Common myeloid progenitor, CD34-positive (primary cell): ENCODE data around the gene PTPRA.

Experiments
- CTCF ChIA-PET: fragments of 350-600 bp; sonication (Branson Sonifier 250); formaldehyde crosslinking; loops from one replicate; lab custom pipeline; 2021; ENCODE audit warnings: antibody characterized with exemption; lab: Charles Lee
- POLR2A ChIA-PET: fragments of 350-600 bp; sonication (Branson Sonifier 250); formaldehyde crosslinking; loops from one replicate; lab custom pipeline; 2021; ENCODE audit warnings: antibody characterized with exemption; lab: Charles Lee
- DNase-seq, 3 donors: peaks; one replicate each; pipeline versions ENCODE4 v3.0.0 to v3.0.0-alpha.2; 2013
- H3K27ac ChIP-seq, 2 experiments: 1 replicate in 1 of 2; 2 replicates in 1 of 2; pipeline ENCODE4 v1.7.0; 2013; ENCODE audit warnings: inconsistent platforms in 2 of 2, low read length in 2 of 2, mild to moderate bottlenecking in 2 of 2, low read depth in 1 of 2, moderate library complexity in 1 of 2; ENCODE audit not compliant: severe bottlenecking in 2 of 2, insufficient read depth in 1 of 2, poor library complexity in 1 of 2
- H3K27me3 ChIP-seq, 5 experiments: replicated peaks in 2 of 5; 1 replicate in 3 of 5; 2 replicates in 2 of 5; pipeline versions ENCODE4 v1.6.1 to v1.7.0; 2013; ENCODE audit warnings: low read length in 4 of 5, mild to moderate bottlenecking in 2 of 5, moderate library complexity in 2 of 5, inconsistent platforms in 1 of 5; ENCODE audit not compliant: insufficient read depth in 5 of 5, control insufficient read depth in 4 of 5
- H3K36me3 ChIP-seq, 4 experiments: 1 replicate in 2 of 4; 2 replicates in 2 of 4; pipeline versions ENCODE4 v1.6.1 to v1.7.0; 2013; ENCODE audit warnings: low read length in 3 of 4, control low read depth in 1 of 4, mild to moderate bottlenecking in 1 of 4; ENCODE audit not compliant: control insufficient read depth in 4 of 4, insufficient read depth in 4 of 4
- H3K4me1 ChIP-seq, 4 experiments: 1 replicate in 3 of 4; 2 replicates in 1 of 4; pipeline versions ENCODE4 v1.6.1 to v1.7.1; 2013; ENCODE audit warnings: low read length in 3 of 4, mild to moderate bottlenecking in 3 of 4, control low read depth in 1 of 4, inconsistent platforms in 1 of 4, moderate library complexity in 1 of 4; ENCODE audit not compliant: control insufficient read depth in 4 of 4, insufficient read depth in 4 of 4; ENCODE audit errors: control extremely low read depth in 1 of 4
- H3K4me3 ChIP-seq, 7 experiments: 1 replicate in 4 of 7; 2 replicates in 3 of 7; pipeline versions ENCODE4 v1.5.1 to v1.7.0; 2013; ENCODE audit warnings: mild to moderate bottlenecking in 7 of 7, low read length in 6 of 7, moderate library complexity in 6 of 7, inconsistent platforms in 2 of 7, low read depth in 2 of 7, control low read depth in 1 of 7; ENCODE audit not compliant: insufficient read depth in 4 of 7, control insufficient read depth in 1 of 7; ENCODE audit errors: extremely low read depth in 1 of 7
- H3K9me3 ChIP-seq, 5 experiments: 1 replicate in 4 of 5; 2 replicates in 1 of 5; pipeline versions ENCODE4 v1.6.1 to v1.7.1; 2013; ENCODE audit warnings: low read length in 4 of 5, mild to moderate bottlenecking in 2 of 5, inconsistent platforms in 1 of 5, low read depth in 1 of 5, moderate library complexity in 1 of 5; ENCODE audit not compliant: control insufficient read depth in 4 of 5, insufficient read depth in 2 of 5; ENCODE audit errors: control extremely low read depth in 1 of 5
- WGBS: methylation state at CpG from one replicate; pipeline ENCODE4 v1.1.5; 2013; ENCODE audit not compliant: insufficient coverage; 5-methylcytosine and 5-hydroxymethylcytosine counted together

The PTPRA gene

DNA sequence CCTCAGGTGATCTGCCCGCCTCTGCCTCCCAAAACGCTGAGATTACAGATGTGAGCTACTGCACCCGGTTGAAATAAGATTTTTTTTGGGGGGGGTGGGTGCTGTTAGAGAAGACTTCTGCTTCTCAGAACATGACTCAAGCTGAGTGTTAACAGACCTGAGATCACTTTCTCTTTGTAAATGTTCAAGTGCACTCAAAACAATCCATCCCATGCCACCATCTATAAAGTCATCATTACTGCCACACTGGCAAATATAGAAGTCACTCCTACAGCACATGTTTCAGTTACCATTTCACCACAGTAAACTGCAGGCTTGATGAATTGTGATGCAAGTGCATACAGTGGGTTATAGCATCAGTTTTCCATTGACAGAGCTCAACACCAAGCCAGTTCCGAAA, 23.8 kb upstream of the PTPRA start:
- peak in 2 of 3 donors; percentile 21 to 25 for DNase-seq
- CTCF ChIA-PET: interaction anchor here (1.0 to 3.7 kb wide), 8 partner anchors 9 to 135 kb away, joined by 3 to 14 read pairs (median 6); partner anchors contain the start of genes PCED1A and VPS16

DNA sequence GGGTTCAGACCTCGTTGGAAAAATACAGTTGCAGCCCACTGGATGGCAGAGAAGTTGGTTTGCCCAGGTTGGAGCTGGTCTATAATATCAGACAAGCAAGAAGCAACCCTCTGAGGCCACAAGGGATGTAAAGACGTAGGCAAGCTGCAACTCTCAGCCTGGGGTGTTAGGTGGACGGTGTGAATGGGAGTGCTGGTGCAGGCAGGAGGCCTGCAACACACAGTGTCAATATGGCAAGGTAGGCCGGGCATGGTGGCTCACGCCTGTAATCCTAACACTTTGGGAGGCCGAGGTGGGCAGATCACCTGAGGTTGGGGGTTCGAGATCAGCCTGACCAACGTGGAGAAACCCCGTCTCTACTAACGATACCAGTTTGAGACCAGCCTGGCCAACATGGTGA, 22.2 kb upstream of the PTPRA start:
- ChIA-PET CTCF (interaction anchor here (0.7 to 6.6 kb wide), 19 partner anchors 11 to 164 kb away, joined by 3 to 47 read pairs (median 4); partner anchors contain the start of genes PCED1A and VPS16), POLR2A (interaction anchor here (1.1 kb wide), 1 partner anchor 50 kb away, joined by 3 read pairs; no protein-coding TSS in a partner anchor)
- H3K4me3 ChIP-seq: no peak overlapping the region
- peaks cover 5 to 17% (median 13%) of the 10 kb centered on the region in 4 experiments for H3K4me1 ChIP-seq
- H3K27me3 ChIP-seq: no peaks in the 10 kb centered on the region
- peaks cover 0 to 8% (median 0%) of the 10 kb centered on the region in 4 experiments for H3K36me3 ChIP-seq
- H3K27ac ChIP-seq: no peak overlapping the region
- DNase-seq: peak in 2 of 3 donors; percentile 18 to 30
- WGBS: 94% methylated on average over 6 of the region's 10 CpGs
- H3K9me3 ChIP-seq: no peaks in the 10 kb centered on the region

More for the DNA sequence above, 23.8 kb upstream of the PTPRA start:
- H3K4me3 ChIP-seq: no peak overlapping the region
- H3K27ac ChIP-seq: no peak overlapping the region
- POLR2A ChIA-PET: no interaction called here
- no peaks in the 10 kb centered on the region for H3K9me3 ChIP-seq
- H3K27me3 ChIP-seq: no peaks in the 10 kb centered on the region
- H3K4me1 ChIP-seq: peaks cover 5 to 17% (median 13%) of the 10 kb centered on the region in 4 experiments
- 100% methylated on average over 1 of the region's 4 CpGs for WGBS
- H3K36me3 ChIP-seq: peaks cover 0 to 10% (median 2%) of the 10 kb centered on the region in 4 experiments

DNA sequence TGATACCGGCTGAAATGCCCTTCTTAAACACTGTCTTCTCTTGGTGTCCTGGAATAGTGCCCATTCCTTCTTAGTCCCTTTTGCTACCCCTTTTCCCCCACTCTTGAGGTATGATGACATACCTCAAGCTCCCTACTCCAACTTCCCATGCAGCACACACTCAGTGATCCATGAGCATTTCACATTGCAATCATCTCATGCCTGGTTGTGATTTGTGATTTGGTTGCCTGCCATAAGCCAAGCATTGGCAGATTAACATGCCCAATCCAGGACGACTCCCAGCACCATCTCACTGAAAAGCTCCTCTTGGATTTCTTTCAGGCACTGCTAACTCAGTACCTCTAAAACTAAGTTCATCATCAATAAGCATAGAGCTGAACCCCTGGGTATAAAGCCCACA, 14.7 kb upstream of the PTPRA start:
- 100% methylated on average over 2 of the region's 2 CpGs for WGBS
- H3K27me3 ChIP-seq: no peaks in the 10 kb centered on the region
- no peak overlapping the region for H3K27ac ChIP-seq
- no peaks in the 10 kb centered on the region for H3K9me3 ChIP-seq
- CTCF ChIA-PET: interaction anchor here (1.2 to 1.7 kb wide), 4 partner anchors 103 to 171 kb away, joined by 3 to 4 read pairs (median 3); no protein-coding TSS in a partner anchor
- DNase-seq: no peak
- POLR2A ChIA-PET: no interaction called here
- H3K4me3 ChIP-seq: no peak overlapping the region
- H3K36me3 ChIP-seq: peaks cover 3 to 36% (median 21%) of the 10 kb centered on the region in 4 experiments
- peaks cover 0 to 10% (median 0%) of the 10 kb centered on the region in 4 experiments for H3K4me1 ChIP-seq

DNA sequence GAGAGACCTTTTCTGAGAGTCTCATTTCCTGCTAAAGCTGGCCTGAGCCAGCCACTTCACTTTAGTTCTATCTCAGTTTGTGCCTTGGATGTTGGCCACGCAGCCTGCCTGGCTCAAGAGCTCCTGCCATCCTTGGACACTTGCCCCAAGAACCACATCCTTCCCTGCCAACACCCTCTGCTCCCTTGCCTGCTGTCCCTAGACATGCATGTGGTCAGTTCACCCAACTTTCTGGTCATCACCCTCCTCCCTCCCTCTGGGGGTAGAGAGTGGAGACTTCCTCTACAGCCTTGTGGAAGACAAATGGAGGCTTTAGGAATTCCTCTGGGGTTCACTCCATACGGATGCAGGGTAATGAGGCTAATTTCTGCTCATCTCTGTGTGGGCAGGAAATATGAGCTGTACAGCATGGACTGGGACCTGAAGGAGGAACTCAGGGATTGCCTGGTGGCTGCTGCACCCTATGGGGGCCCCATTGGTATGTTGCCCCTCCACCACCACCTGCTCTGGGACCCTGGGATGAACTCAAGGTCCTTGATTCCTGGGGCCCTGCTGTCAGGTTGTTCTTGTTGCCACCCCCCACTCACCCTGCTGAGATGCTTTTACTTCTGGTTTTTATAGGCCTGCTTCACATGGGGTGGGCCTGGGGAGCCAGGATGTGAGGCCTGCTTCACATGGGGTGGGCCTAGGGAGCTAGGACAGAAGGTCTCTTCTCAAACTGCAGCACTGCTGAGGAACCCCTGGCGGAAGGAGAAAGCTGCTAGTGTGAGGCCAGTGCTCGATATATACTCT, 13.8 kb upstream of the PTPRA start:
- no peak overlapping the region for H3K4me3 ChIP-seq
- H3K4me1 ChIP-seq: peaks cover 0 to 10% (median 0%) of the 10 kb centered on the region in 4 experiments
- DNase-seq: no peak
- ChIA-PET POLR2A (interaction anchor here (0.6 to 1.0 kb wide), 2 partner anchors 36 to 207 kb away, joined by 3 read pairs; partner anchors contain the start of gene NOP56), CTCF (interaction anchor here (1.1 to 2.0 kb wide), 6 partner anchors 55 to 172 kb away, joined by 3 to 4 read pairs (median 3); no protein-coding TSS in a partner anchor)
- H3K36me3 ChIP-seq: peaks cover 3 to 44% (median 25%) of the 10 kb centered on the region in 4 experiments
- WGBS: 97% methylated on average over 4 of the region's 4 CpGs
- no peak overlapping the region for H3K27ac ChIP-seq
- H3K27me3 ChIP-seq: no peaks in the 10 kb centered on the region
- no peaks in the 10 kb centered on the region for H3K9me3 ChIP-seq

DNA sequence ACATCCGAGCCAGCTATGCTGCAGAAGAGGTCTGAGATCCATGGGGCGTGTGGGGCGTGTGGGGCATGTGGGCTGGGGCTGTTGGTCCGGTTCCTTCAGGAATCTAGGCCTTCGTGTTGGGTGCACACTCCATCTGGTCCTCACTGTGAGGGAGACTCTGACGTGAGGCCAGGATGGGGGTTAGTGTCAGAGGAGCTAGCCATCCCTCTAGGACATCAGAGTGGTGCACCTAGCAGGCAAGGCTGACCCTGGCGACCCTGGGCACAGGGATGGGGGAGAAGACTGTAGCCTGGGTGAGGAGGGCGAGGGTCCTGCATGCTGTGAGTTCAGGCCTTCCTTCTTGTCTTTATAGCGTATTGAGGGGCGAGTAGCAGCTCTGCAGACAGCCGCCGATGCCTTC, 8.7 kb upstream of the PTPRA start:
- Histone ChIP-seq H3K36me3 (peaks cover 3 to 62% (median 36%) of the 10 kb centered on the region in 4 experiments), H3K27me3 (no peaks in the 10 kb centered on the region), H3K4me1 (peaks cover 0 to 31% (median 25%) of the 10 kb centered on the region in 4 experiments), H3K4me3 (no peak overlapping the region), H3K27ac (no peak overlapping the region), H3K9me3 (no peaks in the 10 kb centered on the region)
- 99% methylated on average over 11 of the region's 12 CpGs for WGBS
- POLR2A ChIA-PET: interaction anchor here (0.6 kb wide), 1 partner anchor 74 kb away, joined by 4 read pairs; no protein-coding TSS in a partner anchor
- no peak for DNase-seq
- CTCF ChIA-PET: interaction anchor here (0.8 to 3.9 kb wide), 13 partner anchors 11 to 176 kb away, joined by 3 to 18 read pairs (median 3); no protein-coding TSS in a partner anchor

DNA sequence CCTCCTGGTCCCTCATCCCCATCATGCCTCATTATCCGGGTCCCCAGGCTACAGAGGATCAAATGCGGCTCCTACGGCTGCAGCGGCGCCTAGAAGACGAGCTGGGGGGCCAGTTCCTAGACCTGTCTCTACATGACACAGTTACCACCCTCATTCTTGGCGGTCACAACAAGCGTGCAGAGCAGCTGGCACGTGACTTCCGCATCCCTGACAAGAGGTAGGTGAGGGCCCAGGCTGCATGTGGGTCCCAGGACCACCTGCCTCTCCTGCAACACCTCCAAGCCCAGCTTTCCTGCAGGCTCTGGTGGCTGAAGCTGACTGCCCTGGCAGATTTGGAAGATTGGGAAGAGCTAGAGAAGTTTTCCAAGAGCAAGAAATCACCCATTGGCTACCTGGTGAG, 8.2 kb upstream of the PTPRA start:
- Histone ChIP-seq H3K4me3 (no peak overlapping the region), H3K36me3 (peaks cover 3 to 59% (median 36%) of the 10 kb centered on the region in 4 experiments), H3K27me3 (no peaks in the 10 kb centered on the region), H3K27ac (no peak overlapping the region), H3K9me3 (no peaks in the 10 kb centered on the region), H3K4me1 (peaks cover 0 to 30% (median 25%) of the 10 kb centered on the region in 4 experiments)
- no peak for DNase-seq
- WGBS: 98% methylated on average over 9 of the region's 10 CpGs
- ChIA-PET POLR2A (interaction anchor here (0.6 kb wide), 1 partner anchor 75 kb away, joined by 4 read pairs; no protein-coding TSS in a partner anchor), CTCF (interaction anchor here (0.8 to 3.9 kb wide), 15 partner anchors 10 to 178 kb away, joined by 3 to 18 read pairs (median 3); no protein-coding TSS in a partner anchor)
